K562 (cell line): Measurements from ENCODE around the gene RUVBL2. TPM values are rescaled to one million over a fixed set of nuclear protein-coding genes. Genes with fewer than 3 reads are reported as not detected.

Source experiments
- FOXK1 ChIP-seq: sonication (generic); formaldehyde crosslinking; IDR thresholded peaks from 2 replicates; pipeline ENCODE4 v1.8.0; 2022; ENCODE audit warnings: missing genetic modification reagents, mild to moderate bottlenecking, borderline replicate concordance
- FOXP4 ChIP-seq: sonication (generic); formaldehyde crosslinking; IDR thresholded peaks from 2 replicates; pipeline ENCODE4 v1.8.0; 2022; ENCODE audit warnings: mild to moderate bottlenecking, missing genetic modification reagents, borderline replicate concordance
- GABPA ChIP-seq: fragments of 200-800 bp; sonication (Bioruptor generic); conservative IDR thresholded peaks from 2 replicates; pipeline ENCODE4 v1.6.1; 2016; ENCODE audit warnings: low read depth, missing genetic modification characterization, missing compliant biosample characterization
- GATAD2A ChIP-seq: fragments of 450-650 bp; IDR thresholded peaks from 2 replicates; pipeline ENCODE4 v1.6.1; 2017
- LEF1 ChIP-seq: fragments of 450-650 bp; IDR thresholded peaks from 2 replicates; pipeline ENCODE4 v1.6.1; 2016; ENCODE audit warnings: mild to moderate bottlenecking
- OTX1 ChIP-seq: fragments of 450-650 bp; formaldehyde crosslinking; IDR thresholded peaks from 2 replicates; pipeline ENCODE4 v1.4.0; 2022; ENCODE audit warnings: mild to moderate bottlenecking
- RBM17 ChIP-seq: fragments of 200-400 bp; formaldehyde crosslinking; IDR thresholded peaks from 2 replicates; pipeline ENCODE4 v1.6.1; 2017; ENCODE audit warnings: low read depth, mild to moderate bottlenecking, low read length, borderline replicate concordance
- RNF219 ChIP-seq: fragments of 250-450 bp; sonication (Bioruptor Pico); IDR thresholded peaks from 2 replicates; pipeline ENCODE4 v1.5.0; 2022; ENCODE audit warnings: mild to moderate bottlenecking
- SNIP1 ChIP-seq: fragments of 450-650 bp; IDR thresholded peaks from 2 replicates; pipeline ENCODE4 v1.7.1; 2017; ENCODE audit warnings: low read depth, mild to moderate bottlenecking
- SRSF1 ChIP-seq: fragments of 200-400 bp; formaldehyde crosslinking; IDR thresholded peaks from 2 replicates; pipeline ENCODE4 v1.6.1; 2017; ENCODE audit warnings: mild to moderate bottlenecking, low read depth, low read length, moderate library complexity
- TARDBP ChIP-seq: fragments of 450-650 bp; IDR thresholded peaks from 2 replicates; pipeline ENCODE4 v1.6.1; 2016
- ZNF165 ChIP-seq: fragments of 250-450 bp; sonication (Bioruptor Pico); IDR thresholded peaks from 2 replicates; pipeline ENCODE4 v1.4.0; 2020; ENCODE audit warnings: borderline replicate concordance
- ZNF280B ChIP-seq: fragments of 250-450 bp; sonication (Bioruptor Pico); IDR thresholded peaks from 2 replicates; pipeline ENCODE4 v1.5.1; 2021; ENCODE audit warnings: mild to moderate bottlenecking
- ZNF3 ChIP-seq: fragments of 250-450 bp; sonication (Bioruptor Pico); IDR thresholded peaks from 2 replicates; pipeline ENCODE4 v1.5.0; 2021; ENCODE audit warnings: mild to moderate bottlenecking, moderate library complexity
- ZNF41 ChIP-seq: fragments of 250-450 bp; sonication (Bioruptor Pico); conservative IDR thresholded peaks from 2 replicates; pipeline ENCODE4 v1.4.0; 2020; ENCODE audit warnings: mild to moderate bottlenecking
- ZNF444 ChIP-seq: fragments of 250-450 bp; sonication (Bioruptor Pico); IDR thresholded peaks from 2 replicates; pipeline ENCODE4 v1.4.0; 2020; ENCODE audit warnings: mild to moderate bottlenecking, moderate library complexity
- ZNF785 ChIP-seq: fragments of 250-450 bp; sonication (Bioruptor Pico); IDR thresholded peaks from 2 replicates; pipeline ENCODE4 v1.4.0; 2020; ENCODE audit warnings: mild to moderate bottlenecking
- polyA plus RNA-seq, 8 experiments: library from polyadenylated mRNA; depleted of rRNA in 4 of 8; stranded (reverse) in 5 of 8; unstranded in 3 of 8; fragments of >200 nt; fragmentation: Nextera tagmentation in 2 of 8; fragmentation: Illumina TruSeq in 1 of 8; extraction: Ambion mirVana in 2 of 8; extraction: Trizol in 1 of 8; gene quantifications; 2 replicates each; pipeline versions ENCODE4 v1.2.1 to v1.2.3, GENCODE V29; 2011 to 2014; ENCODE audit warnings: inconsistent platforms in 1 of 8, missing spikeins in 1 of 8
- total RNA-seq, 7 experiments: library from RNA; depleted of rRNA in 6 of 7; stranded (reverse); fragments of >200 nt in 6 of 7; fragmentation: Illumina TruSeq in 2 of 7; extraction: Trizol in 2 of 7; gene quantifications; 2 replicates each; pipeline versions ENCODE4 v1.2.1 to v1.2.3, GENCODE V29; 2011 to 2021; ENCODE audit warnings: low replicate concordance in 1 of 7
- TF ChIP-seq, protein P1 (sequence below), 2 experiments: IDR thresholded peaks; 2 replicates each; pipeline ENCODE4 v1.6.1; 2012; ENCODE audit warnings: improper control_type of control experiment in 2 of 2, low read depth in 2 of 2, low read length in 2 of 2, borderline replicate concordance in 1 of 2
- TF ChIP-seq, protein P2 (sequence below): sonication (generic); formaldehyde crosslinking; IDR thresholded peaks from 2 replicates; pipeline ENCODE4 v1.5.0; 2020; ENCODE audit warnings: missing genetic modification reagents

The RUVBL2 gene
- total and polyA plus RNA-seq, 9 of the 15 experiments (the other 6 are each of a cell fraction or from before 2014, with no cell fraction given), result 71.4 to 453 (median 237) TPM

- TF ChIP-seq FOXP4 (no peak), GATAD2A (0 out of 2 replicates have a peak, but pooled peaks have one; percentile 23), SRSF1 (no peak), FOXK1 (CRISPR knock-in tag) (no peak), ZNF444 (CRISPR knock-in tag) (no peak), GABPA (tag) (peak; percentile 64), TARDBP (no peak), RNF219 (no peak), ZNF3 (no peak), ZNF41 (CRISPR knock-in tag) (no peak), ZNF165 (CRISPR knock-in tag) (no peak), OTX1 (CRISPR knock-in tag) (peak; percentile 82; the same call in 1 of the 2 replicates), RBM17 (no peak), ZNF785 (no peak), SNIP1 (no peak), LEF1 (no peak), ZNF280B (CRISPR knock-in tag) (no peak)
- TF ChIP-seq, protein P1, sequence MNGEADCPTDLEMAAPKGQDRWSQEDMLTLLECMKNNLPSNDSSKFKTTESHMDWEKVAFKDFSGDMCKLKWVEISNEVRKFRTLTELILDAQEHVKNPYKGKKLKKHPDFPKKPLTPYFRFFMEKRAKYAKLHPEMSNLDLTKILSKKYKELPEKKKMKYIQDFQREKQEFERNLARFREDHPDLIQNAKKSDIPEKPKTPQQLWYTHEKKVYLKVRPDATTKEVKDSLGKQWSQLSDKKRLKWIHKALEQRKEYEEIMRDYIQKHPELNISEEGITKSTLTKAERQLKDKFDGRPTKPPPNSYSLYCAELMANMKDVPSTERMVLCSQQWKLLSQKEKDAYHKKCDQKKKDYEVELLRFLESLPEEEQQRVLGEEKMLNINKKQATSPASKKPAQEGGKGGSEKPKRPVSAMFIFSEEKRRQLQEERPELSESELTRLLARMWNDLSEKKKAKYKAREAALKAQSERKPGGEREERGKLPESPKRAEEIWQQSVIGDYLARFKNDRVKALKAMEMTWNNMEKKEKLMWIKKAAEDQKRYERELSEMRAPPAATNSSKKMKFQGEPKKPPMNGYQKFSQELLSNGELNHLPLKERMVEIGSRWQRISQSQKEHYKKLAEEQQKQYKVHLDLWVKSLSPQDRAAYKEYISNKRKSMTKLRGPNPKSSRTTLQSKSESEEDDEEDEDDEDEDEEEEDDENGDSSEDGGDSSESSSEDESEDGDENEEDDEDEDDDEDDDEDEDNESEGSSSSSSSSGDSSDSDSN (IDR thresholded peaks at IDR 0.05; ENCODE audit: borderline replicate concordance in 1 of 2, low read depth in 2 of 2, low read length in 2 of 2), result no peak
- TF ChIP-seq, protein P2, sequence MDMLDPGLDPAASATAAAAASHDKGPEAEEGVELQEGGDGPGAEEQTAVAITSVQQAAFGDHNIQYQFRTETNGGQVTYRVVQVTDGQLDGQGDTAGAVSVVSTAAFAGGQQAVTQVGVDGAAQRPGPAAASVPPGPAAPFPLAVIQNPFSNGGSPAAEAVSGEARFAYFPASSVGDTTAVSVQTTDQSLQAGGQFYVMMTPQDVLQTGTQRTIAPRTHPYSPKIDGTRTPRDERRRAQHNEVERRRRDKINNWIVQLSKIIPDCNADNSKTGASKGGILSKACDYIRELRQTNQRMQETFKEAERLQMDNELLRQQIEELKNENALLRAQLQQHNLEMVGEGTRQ, result no peak
Measured at GRCh38 chr19:48962029-48962848, 31.4 kb upstream of the RUVBL2 start (continued).
